Omental fat pad (tissue), 4 donors: ENCODE measurements around the gene CACNA1F. TPM values are rescaled to one million over a fixed set of nuclear protein-coding genes. Genes with fewer than 3 reads are reported as not detected.

Source experiments
- ATAC-seq: fragments of 150-250 bp; one replicate; pipeline ENCODE4 v1.9.1; 2016; ENCODE audit warnings: mild to moderate bottlenecking, moderate library complexity; ENCODE audit not compliant: low FRiP score
- DNase-seq: peaks from one replicate; pipeline ENCODE4 v3.0.0-alpha.2; 2019; ENCODE audit warnings: low spot score
- CTCF ChIP-seq, 3 donors: fragments of 450-650 bp; IDR thresholded peaks; one replicate each; pipeline ENCODE4 v1.5.1; 2016 to 2017; ENCODE audit warnings: antibody characterized with exemption in 3 of 3, mild to moderate bottlenecking in 3 of 3, moderate library complexity in 2 of 3
- total RNA-seq, 4 donors: library from RNA; depleted of rRNA; stranded (reverse); fragments of >200 nt; gene quantifications; one replicate each; pipeline ENCODE4 v1.1.0, GENCODE V29; 2016

Gene CACNA1F
- total RNA-seq, 4 donors from 2014 or later, result 0.19 to 0.60 (median 0.34) TPM

DNA sequence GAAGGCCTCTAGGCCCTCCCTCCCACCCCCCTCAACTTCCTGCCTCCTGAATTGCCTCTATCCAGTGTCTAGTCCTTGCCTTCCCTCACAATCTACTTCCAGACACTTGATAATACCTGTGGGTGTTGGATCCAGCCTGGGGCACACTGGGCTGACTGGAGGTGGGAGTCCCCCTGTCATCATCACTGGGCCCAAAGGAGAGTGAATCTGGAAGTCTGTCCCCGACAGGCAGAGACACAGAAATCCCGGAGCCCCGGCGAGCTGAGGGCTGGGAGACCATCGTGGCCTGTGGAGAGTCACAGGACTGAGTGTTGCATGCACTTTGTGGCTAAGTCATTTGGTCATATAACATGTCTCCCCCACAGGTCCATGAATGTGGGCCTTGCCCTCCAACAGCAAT is 24.7 kb downstream of the CACNA1F start:
- ATAC-seq, result no peak

DNA sequence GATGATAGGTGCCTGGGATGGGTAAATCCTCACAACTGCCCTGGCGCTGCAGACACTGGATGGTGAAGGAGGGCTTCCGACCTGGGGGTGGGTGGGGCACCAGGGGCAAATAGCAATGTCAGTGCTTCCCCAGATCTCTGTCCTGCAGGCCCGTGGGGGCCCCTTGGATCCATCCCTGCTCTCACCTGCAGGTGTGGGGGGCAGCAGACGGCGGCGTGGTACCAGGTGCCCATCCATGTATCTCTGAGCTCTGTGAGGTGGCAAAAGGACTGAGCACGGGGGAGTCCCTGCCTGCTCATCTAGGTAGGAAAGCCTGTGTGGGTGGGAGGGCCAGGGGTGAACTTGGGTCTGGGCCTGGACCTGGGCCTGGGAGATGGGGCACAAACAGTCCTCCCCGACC is 26.6 kb downstream of the CACNA1F start:
- no peak for DNase-seq
- no peak for TF ChIP-seq CTCF (IDR thresholded peaks at IDR 0.05)
- no peak for ATAC-seq

More for the DNA sequence above, 24.7 kb downstream of the CACNA1F start:
- no peak for TF ChIP-seq CTCF (IDR thresholded peaks at IDR 0.05)
- DNase-seq, result no peak

GRCh38 chrX:49205443-49205842 is 27.7 kb downstream of the CACNA1F start:
- no peak for TF ChIP-seq CTCF (IDR thresholded peaks at IDR 0.05)
- DNase-seq (no peak), ATAC-seq (no peak)

GRCh38 chrX:49204709-49205108 is 28.4 kb downstream of the CACNA1F start:
- DNase-seq (no peak), ATAC-seq (no peak)
- no peak for TF ChIP-seq CTCF (IDR thresholded peaks at IDR 0.05)

GRCh38 chrX:49204017-49204416 is 29.1 kb downstream of the CACNA1F start:
- DNase-seq (no peak), ATAC-seq (no peak)
- TF ChIP-seq CTCF (IDR thresholded peaks at IDR 0.05), result no peak

DNA sequence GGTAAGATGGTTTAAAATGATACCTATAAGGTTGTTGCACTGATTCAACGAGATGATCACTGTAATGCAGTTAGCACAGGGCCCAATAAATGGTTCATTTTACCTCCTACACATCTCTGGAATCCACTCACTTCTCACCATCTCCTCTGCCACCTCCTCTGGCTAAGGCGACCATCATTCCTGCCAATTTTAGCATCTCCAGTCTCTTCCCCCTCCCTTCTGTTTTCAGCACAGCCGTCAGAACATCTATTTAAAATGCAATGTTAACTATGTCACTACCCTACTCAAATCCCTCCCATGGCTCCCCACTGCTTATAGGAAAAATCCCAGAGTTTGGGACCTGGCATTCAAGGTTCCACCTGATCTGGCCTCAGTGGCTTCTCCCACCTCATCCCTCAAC is 29.6 kb downstream of the CACNA1F start:
- TF ChIP-seq CTCF (IDR thresholded peaks at IDR 0.05), result no peak
- DNase-seq, result no peak
- ATAC-seq, result no peak

- DNase-seq (no peak), ATAC-seq (no peak)
- no peak for TF ChIP-seq CTCF (IDR thresholded peaks at IDR 0.05)
These were observed 31.1 kb downstream of the CACNA1F start for GRCh38 chrX:49202022-49202421.
